ENCODE data around the gene ACVR1B. TPM values are rescaled to one million over a fixed set of nuclear protein-coding genes. Genes with fewer than 3 reads are reported as not detected.

The ACVR1B gene
- polyA plus RNA-seq, 10 donors: 10.3 to 19.2 (median 13.1) TPM

- DNase-seq: peak in 1 of 3 donors; percentile 55
Observed at GRCh38 chr12:51941011-51941581, 10.4 kb upstream of the ACVR1B start.

GRCh38 chr12:51941604-51942003 lies 9.9 kb upstream of the ACVR1B start:
- DNase-seq: no peak

- DNase-seq: no peak
Observed at GRCh38 chr12:51942056-51942455, 9.4 kb upstream of the ACVR1B start.

- DNase-seq: no peak
Observed at GRCh38 chr12:51942501-51943000, 8.9 kb upstream of the ACVR1B start.

GRCh38 chr12:51943346-51943745 lies 8.2 kb upstream of the ACVR1B start:
- no peak for DNase-seq

- DNase-seq: no peak
Observed at GRCh38 chr12:51944608-51945233, 6.8 kb upstream of the ACVR1B start.

GRCh38 chr12:51947246-51947996 lies 4.1 kb upstream of the ACVR1B start:
- no peak for DNase-seq

- no peak for DNase-seq
Observed at GRCh38 chr12:51948066-51948465, 3.4 kb upstream of the ACVR1B start.

GRCh38 chr12:51949342-51950030 lies 2.0 kb upstream of the ACVR1B start:
- no peak for DNase-seq

- DNase-seq: no peak
Observed at GRCh38 chr12:51950682-51951198, 759 bp upstream of the ACVR1B start.

- peak in 2 of 3 donors; percentile 38 to 76 for DNase-seq
Observed at GRCh38 chr12:51951843-51952722, 584 bp downstream of the ACVR1B start.

GRCh38 chr12:51953089-51953488 lies 1.6 kb downstream of the ACVR1B start:
- peak in 1 of 3 donors; percentile 37 for DNase-seq

- DNase-seq: peak in 2 of 3 donors; percentile 64 to 78
Observed at GRCh38 chr12:51953864-51954263, 2.4 kb downstream of the ACVR1B start.

- DNase-seq: no peak
Observed at GRCh38 chr12:51954561-51955361, 3.3 kb downstream of the ACVR1B start.

GRCh38 chr12:51955702-51956101 lies 4.2 kb downstream of the ACVR1B start:
- no peak for DNase-seq

GRCh38 chr12:51958542-51958941 lies 7.0 kb downstream of the ACVR1B start:
- no peak for DNase-seq

- DNase-seq: peak in 1 of 3 donors; percentile 24
Observed at GRCh38 chr12:51959211-51959610, 7.7 kb downstream of the ACVR1B start.

GRCh38 chr12:51959921-51960320 lies 8.4 kb downstream of the ACVR1B start:
- DNase-seq: no peak

- DNase-seq: no peak
Observed at GRCh38 chr12:51960488-51960887, 9.0 kb downstream of the ACVR1B start.

GRCh38 chr12:51960890-51961289 lies 9.4 kb downstream of the ACVR1B start:
- DNase-seq: no peak

Data from muscle of back (tissue), 11 donors.